Keratinocyte (primary cell): ENCODE results near the gene GAS6.

Experiments
- EZH2 ChIP-seq: IDR thresholded peaks from one replicate; pipeline ENCODE4 v1.6.1; 2012; ENCODE audit warnings: inconsistent platforms, mild to moderate bottlenecking, low read length, moderate library complexity
- TF ChIP-seq, protein P1 (sequence below), 3 experiments: IDR thresholded peaks in 1 of 3; conservative IDR thresholded peaks in 1 of 3; optimal IDR thresholded peaks in 1 of 3; 2 replicates in 2 of 3; 3 replicates in 1 of 3; pipeline versions ENCODE3 to v1.5.1; 2011; ENCODE audit warnings: low read length in 3 of 3, mild to moderate bottlenecking in 3 of 3, moderate library complexity in 2 of 3, control low read depth in 1 of 3, inconsistent platforms in 1 of 3; ENCODE audit not compliant: insufficient read depth in 2 of 3; ENCODE audit errors: extremely low read depth in 1 of 3

DNA sequence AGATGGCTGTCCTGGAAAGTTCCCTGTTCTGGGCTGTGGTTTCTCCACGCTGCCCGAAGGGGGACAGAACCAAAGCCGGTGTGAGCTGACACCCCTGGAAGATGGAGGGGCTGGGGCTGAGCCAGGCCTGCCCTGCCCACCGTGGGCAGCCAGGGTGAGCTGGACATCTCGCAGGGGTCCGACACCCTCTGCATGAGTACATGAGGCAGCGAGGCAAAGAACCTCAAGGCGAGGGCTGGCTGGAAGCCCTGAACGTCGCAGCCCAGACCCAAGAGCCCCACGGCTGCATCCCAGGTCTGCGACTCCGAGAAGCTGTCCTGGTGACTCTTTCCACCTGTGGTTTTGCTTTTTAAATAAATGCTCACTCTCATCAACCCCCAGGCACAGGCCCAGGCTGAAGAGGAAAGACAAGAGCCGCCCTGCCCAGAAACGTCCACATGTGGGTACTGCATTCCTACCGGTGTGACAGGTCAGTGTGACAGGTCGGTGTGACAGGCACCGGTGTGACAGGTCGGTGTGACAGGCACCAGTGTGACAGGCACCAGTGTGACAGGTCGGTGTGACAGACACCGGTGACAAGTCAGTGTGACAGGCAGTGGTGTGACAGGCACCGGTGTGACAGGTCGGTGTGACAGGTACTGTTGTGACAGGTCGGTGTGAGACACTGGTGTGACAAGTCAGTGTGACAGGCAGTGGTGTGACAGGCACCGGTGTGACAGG, 30.6 kb downstream of the GAS6 start:
- TF ChIP-seq, protein P1, sequence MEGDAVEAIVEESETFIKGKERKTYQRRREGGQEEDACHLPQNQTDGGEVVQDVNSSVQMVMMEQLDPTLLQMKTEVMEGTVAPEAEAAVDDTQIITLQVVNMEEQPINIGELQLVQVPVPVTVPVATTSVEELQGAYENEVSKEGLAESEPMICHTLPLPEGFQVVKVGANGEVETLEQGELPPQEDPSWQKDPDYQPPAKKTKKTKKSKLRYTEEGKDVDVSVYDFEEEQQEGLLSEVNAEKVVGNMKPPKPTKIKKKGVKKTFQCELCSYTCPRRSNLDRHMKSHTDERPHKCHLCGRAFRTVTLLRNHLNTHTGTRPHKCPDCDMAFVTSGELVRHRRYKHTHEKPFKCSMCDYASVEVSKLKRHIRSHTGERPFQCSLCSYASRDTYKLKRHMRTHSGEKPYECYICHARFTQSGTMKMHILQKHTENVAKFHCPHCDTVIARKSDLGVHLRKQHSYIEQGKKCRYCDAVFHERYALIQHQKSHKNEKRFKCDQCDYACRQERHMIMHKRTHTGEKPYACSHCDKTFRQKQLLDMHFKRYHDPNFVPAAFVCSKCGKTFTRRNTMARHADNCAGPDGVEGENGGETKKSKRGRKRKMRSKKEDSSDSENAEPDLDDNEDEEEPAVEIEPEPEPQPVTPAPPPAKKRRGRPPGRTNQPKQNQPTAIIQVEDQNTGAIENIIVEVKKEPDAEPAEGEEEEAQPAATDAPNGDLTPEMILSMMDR (optimal IDR thresholded peaks at IDR 0.05 in 1 of 3, IDR thresholded peaks at IDR 0.05 in 1 of 3, conservative IDR thresholded peaks at IDR 0.05 in 1 of 3; ENCODE audit: extremely low read depth in 1 of 3, insufficient read depth in 2 of 3, low read length in 3 of 3) = no peak
- no peak for TF ChIP-seq EZH2
